Adipocyte (in vitro differentiated cells): Measurements from ENCODE around the gene ACBD6.

ENCODE experiments used
- DNase-seq: peaks from one replicate; pipeline ENCODE4 v3.0.0-alpha.2; 2015; ENCODE audit warnings: low read depth
- H3K27me3 ChIP-seq: replicated peaks from 2 replicates; pipeline ENCODE4 v1.7.0; 2013; ENCODE audit warnings: mild to moderate bottlenecking, low read length, moderate library complexity; ENCODE audit not compliant: control insufficient read depth, insufficient read depth
- H3K36me3 ChIP-seq: 2 replicates; pipeline ENCODE4 v1.7.0; 2013; ENCODE audit warnings: low read length, mild to moderate bottlenecking, moderate library complexity; ENCODE audit not compliant: control insufficient read depth, insufficient read depth, severe bottlenecking
- H3K4me1 ChIP-seq: 2 replicates; pipeline ENCODE4 v1.7.0; 2013; ENCODE audit warnings: mild to moderate bottlenecking, low read length, moderate library complexity; ENCODE audit not compliant: control insufficient read depth, insufficient read depth
- H3K4me3 ChIP-seq: 2 replicates; pipeline ENCODE4 v1.7.0; 2013; ENCODE audit warnings: mild to moderate bottlenecking, low read length, moderate library complexity
- H3K9ac ChIP-seq: 2 replicates; pipeline ENCODE4 v1.7.0; 2013; ENCODE audit warnings: mild to moderate bottlenecking, low read length, moderate library complexity
- H3K9me3 ChIP-seq: 2 replicates; pipeline ENCODE4 v1.7.0; 2013; ENCODE audit warnings: mild to moderate bottlenecking, low read length, moderate library complexity; ENCODE audit not compliant: control insufficient read depth

The ACBD6 gene

GRCh38 chr1:180402551-180402950 lies 99.8 kb downstream of the ACBD6 start:
- no peak for DNase-seq
- Histone ChIP-seq H3K27me3 (no peaks in the 10 kb centered on the region), H3K4me3 (no peak overlapping the region), H3K9ac (no peak overlapping the region), H3K9me3 (no peaks in the 10 kb centered on the region), H3K36me3 (no peaks in the 10 kb centered on the region), H3K4me1 (no peaks in the 10 kb centered on the region)

DNA sequence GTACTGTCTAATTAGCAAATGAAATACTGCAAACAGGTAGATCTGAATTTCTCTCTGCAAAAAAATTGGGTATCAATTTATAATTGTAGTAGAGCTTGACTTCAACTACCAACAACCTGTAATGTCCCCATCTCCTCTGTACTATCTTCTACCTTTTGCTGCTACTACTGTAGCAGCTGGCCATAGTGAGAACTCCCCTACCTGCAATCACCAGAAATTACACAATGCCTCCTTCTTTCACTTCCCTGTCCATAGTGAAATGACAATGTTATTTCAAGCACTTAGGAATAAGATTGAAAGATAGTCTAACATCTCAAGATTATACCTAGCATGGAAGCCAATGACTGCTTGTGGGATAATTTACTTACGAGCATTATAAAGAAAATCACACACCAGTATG lies 100.4 kb downstream of the ACBD6 start:
- Histone ChIP-seq H3K27me3 (no peaks in the 10 kb centered on the region), H3K4me1 (no peaks in the 10 kb centered on the region), H3K36me3 (peaks cover 4% of the 10 kb centered on the region), H3K9me3 (no peaks in the 10 kb centered on the region), H3K9ac (no peak overlapping the region), H3K4me3 (no peak overlapping the region)
- no peak for DNase-seq

GRCh38 chr1:180397175-180397574 lies 105.2 kb downstream of the ACBD6 start:
- peaks cover 4% of the 10 kb centered on the region for H3K36me3 ChIP-seq
- H3K9me3 ChIP-seq = no peaks in the 10 kb centered on the region
- H3K4me1 ChIP-seq = no peaks in the 10 kb centered on the region
- H3K9ac ChIP-seq = no peak overlapping the region
- H3K27me3 ChIP-seq = no peaks in the 10 kb centered on the region
- no peak overlapping the region for H3K4me3 ChIP-seq
- DNase-seq = no peak

DNA sequence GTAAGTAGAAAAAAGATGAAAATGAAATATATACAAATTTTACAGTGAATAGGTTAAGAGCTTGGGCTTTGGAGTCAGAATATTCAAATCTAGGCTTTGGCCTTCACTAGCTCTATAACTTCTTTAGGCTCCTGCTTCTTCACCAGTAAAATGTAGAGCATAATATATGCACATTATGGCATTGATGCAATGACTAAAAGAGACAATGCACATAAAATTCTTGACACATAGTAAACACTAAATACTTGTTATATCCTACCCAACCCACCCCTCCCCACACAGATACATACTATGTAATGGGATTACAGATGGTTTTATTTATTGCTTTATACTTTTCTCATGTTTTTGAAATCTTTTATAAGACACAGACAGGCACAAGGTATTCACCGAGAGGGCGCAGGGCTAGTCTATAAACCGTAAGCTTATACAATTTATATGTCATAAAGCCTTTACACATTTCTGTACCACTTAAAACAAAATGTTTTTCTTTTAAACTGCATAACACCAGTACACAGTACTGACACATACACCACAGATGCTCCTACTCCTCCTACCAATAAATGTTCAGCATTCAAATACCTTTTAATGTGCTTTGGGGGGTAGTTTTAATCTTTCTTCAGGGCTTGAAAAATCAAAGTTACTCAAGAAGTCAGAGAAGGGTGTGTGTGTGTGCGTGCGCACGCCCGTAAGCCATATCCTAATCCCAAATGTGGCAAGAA lies 109.8 kb downstream of the ACBD6 start:
- DNase-seq = no peak
- Histone ChIP-seq H3K4me3 (no peak overlapping the region), H3K27me3 (no peaks in the 10 kb centered on the region)

GRCh38 chr1:180392020-180392419 lies 110.4 kb downstream of the ACBD6 start:
- H3K27me3 ChIP-seq = no peaks in the 10 kb centered on the region
- no peak for DNase-seq

More for the DNA sequence above, 109.8 kb downstream of the ACBD6 start:
- H3K9me3 ChIP-seq = no peaks in the 10 kb centered on the region
- H3K9ac ChIP-seq = no peak overlapping the region
- peaks cover 4% of the 10 kb centered on the region for H3K36me3 ChIP-seq
- H3K4me1 ChIP-seq = no peaks in the 10 kb centered on the region

GRCh38 chr1:180387413-180387812 lies 115.0 kb downstream of the ACBD6 start:
- Histone ChIP-seq H3K9me3 (peaks cover 12% of the 10 kb centered on the region), H3K27me3 (no peaks in the 10 kb centered on the region), H3K4me3 (no peak overlapping the region), H3K4me1 (no peaks in the 10 kb centered on the region), H3K9ac (no peak overlapping the region), H3K36me3 (no peaks in the 10 kb centered on the region)
- DNase-seq = no peak

More at GRCh38 chr1:180392020-180392419, 110.4 kb downstream of the ACBD6 start:
- no peaks in the 10 kb centered on the region for H3K4me1 ChIP-seq
- no peaks in the 10 kb centered on the region for H3K36me3 ChIP-seq
- no peak overlapping the region for H3K4me3 ChIP-seq
- H3K9me3 ChIP-seq = no peaks in the 10 kb centered on the region
- no peak overlapping the region for H3K9ac ChIP-seq

- H3K27me3 ChIP-seq = no peaks in the 10 kb centered on the region
- peaks cover 12% of the 10 kb centered on the region for H3K9me3 ChIP-seq
- DNase-seq = no peak
- H3K9ac ChIP-seq = no peak overlapping the region
- no peaks in the 10 kb centered on the region for H3K36me3 ChIP-seq
- H3K4me1 ChIP-seq = no peaks in the 10 kb centered on the region
- H3K4me3 ChIP-seq = no peak overlapping the region
Measured at GRCh38 chr1:180386745-180387367, 115.5 kb downstream of the ACBD6 start.

DNA sequence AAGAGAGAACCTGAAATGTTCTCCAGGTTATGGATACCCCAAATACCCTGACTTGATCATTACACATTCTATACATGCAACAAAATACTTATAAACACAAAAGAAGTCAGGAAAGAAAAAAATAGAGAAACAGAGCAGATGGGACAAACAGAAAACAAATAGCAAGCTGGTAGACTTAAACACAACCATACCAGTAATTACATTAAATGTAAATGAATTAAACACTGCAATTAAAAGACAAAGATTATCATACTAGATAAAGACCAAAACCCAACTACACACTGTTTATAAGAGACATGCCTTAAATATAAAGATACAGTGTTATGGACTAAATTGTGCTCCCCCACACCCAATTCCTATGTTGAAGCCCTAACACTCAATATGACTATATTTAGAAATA lies 117.2 kb downstream of the ACBD6 start:
- peaks cover 23% of the 10 kb centered on the region for H3K9me3 ChIP-seq
- H3K27me3 ChIP-seq = no peaks in the 10 kb centered on the region
- no peaks in the 10 kb centered on the region for H3K36me3 ChIP-seq
- no peak overlapping the region for H3K9ac ChIP-seq
- no peak overlapping the region for H3K4me3 ChIP-seq
- H3K4me1 ChIP-seq = no peaks in the 10 kb centered on the region
- DNase-seq = no peak

DNA sequence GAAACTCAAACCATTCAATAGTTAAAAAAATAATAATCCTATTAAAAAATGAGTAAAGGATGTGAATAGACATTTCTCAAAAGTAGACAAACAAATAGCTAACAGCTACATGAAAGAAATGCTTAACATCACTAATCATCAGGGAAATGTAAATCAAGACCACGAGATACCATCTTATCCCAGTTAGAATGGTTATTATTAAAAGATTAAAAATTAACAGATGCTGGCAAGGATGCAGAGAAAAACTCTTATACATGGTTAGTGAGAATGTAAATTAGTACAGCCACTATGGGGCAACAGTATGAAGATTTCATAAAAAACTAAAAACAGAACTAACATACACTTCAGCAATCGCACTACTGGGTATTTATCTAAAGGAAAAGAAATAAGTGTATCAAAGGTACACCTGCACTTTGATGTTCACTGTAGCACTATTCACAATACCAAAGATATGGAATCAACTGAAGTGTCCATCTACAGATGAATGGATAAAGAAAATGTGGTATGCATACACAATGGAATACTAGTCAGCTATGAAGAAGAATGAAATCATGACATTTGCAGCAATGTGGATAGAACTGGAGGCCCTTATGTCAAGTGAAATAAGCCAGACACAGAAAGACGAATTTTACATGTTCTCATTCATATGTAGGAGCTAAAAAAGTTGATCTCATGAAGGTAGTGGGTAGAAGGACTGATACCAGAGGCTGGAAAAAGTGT lies 117.9 kb downstream of the ACBD6 start:
- no peak overlapping the region for H3K9ac ChIP-seq
- no peaks in the 10 kb centered on the region for H3K27me3 ChIP-seq
- no peaks in the 10 kb centered on the region for H3K4me1 ChIP-seq
- H3K36me3 ChIP-seq = no peaks in the 10 kb centered on the region
- DNase-seq = no peak
- no peak overlapping the region for H3K4me3 ChIP-seq
- H3K9me3 ChIP-seq = peaks cover 30% of the 10 kb centered on the region

GRCh38 chr1:180382326-180383115 lies 119.9 kb downstream of the ACBD6 start:
- no peaks in the 10 kb centered on the region for H3K4me1 ChIP-seq
- no peak overlapping the region for H3K4me3 ChIP-seq
- peaks cover 37% of the 10 kb centered on the region for H3K9me3 ChIP-seq
- DNase-seq = peak; percentile 14
- no peaks in the 10 kb centered on the region for H3K27me3 ChIP-seq
- H3K9ac ChIP-seq = no peak overlapping the region
- no peaks in the 10 kb centered on the region for H3K36me3 ChIP-seq

DNA sequence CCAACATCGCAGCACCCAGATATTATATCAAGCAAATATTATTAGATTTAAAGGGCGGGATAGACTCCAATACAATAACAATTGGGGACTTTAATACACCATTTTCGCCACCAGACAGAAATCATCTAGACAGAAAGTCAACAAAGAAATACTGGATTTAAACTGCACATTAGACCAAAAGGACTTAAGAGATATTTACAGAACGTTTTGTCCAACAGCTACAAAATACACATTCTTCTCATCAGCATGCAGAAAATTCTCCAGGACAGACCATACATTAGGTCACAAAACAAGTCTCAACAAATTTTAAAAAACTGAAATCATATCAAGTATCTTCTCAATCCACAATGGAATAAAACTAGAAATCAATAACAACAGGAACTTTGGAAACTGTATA lies 121.2 kb downstream of the ACBD6 start:
- H3K9me3 ChIP-seq = peaks cover 37% of the 10 kb centered on the region
- H3K36me3 ChIP-seq = no peaks in the 10 kb centered on the region
- H3K9ac ChIP-seq = no peak overlapping the region
- H3K4me1 ChIP-seq = no peaks in the 10 kb centered on the region
- H3K4me3 ChIP-seq = no peak overlapping the region
- H3K27me3 ChIP-seq = no peaks in the 10 kb centered on the region
- no peak for DNase-seq
